Neural cell (in vitro differentiated cells): ENCODE results near the gene OR9Q2.

ENCODE experiments used
- CTCF ChIP-seq: fragments of 450-650 bp; IDR thresholded peaks from 2 replicates; pipeline ENCODE4 v1.5.1; 2014; ENCODE audit warnings: antibody characterized with exemption, mild to moderate bottlenecking, moderate library complexity; ENCODE audit not compliant: poor library complexity, severe bottlenecking
- MXI1 ChIP-seq: fragments of 450-650 bp; conservative IDR thresholded peaks from 2 replicates; pipeline ENCODE4 v1.6.1; 2014; ENCODE audit warnings: antibody characterized with exemption, mild to moderate bottlenecking; ENCODE audit not compliant: poor library complexity, severe bottlenecking
- SMC3 ChIP-seq: fragments of 450-650 bp; conservative IDR thresholded peaks from 2 replicates; pipeline ENCODE4 v1.6.1; 2014; ENCODE audit warnings: antibody characterized with exemption, mild to moderate bottlenecking, moderate library complexity; ENCODE audit not compliant: poor library complexity

GRCh38 chr11:58227956-58228615 lies 39.2 kb downstream of the OR9Q2 start:
- TF ChIP-seq CTCF (no peak), MXI1 (no peak), SMC3 (no peak)
